Liver (tissue), 3 donors: ENCODE data around the gene DNAJC11.

Experiments
- ATF3 ChIP-seq: IDR thresholded peaks from 2 replicates; pipeline ENCODE4 v1.6.1; 2016; ENCODE audit warnings: antibody characterized with exemption
- CTCF ChIP-seq: fragments of 150-350 bp; IDR thresholded peaks from 2 replicates; pipeline ENCODE4 v1.5.1; 2017; ENCODE audit warnings: improper control_type of control experiment, low read depth, low read length; ENCODE audit not compliant: missing input control
- FOXA2 ChIP-seq: IDR thresholded peaks from 2 replicates; pipeline ENCODE4 v1.6.1; 2016; ENCODE audit warnings: antibody characterized with exemption
- HNF4A ChIP-seq, 2 donors: conservative IDR thresholded peaks; 2 replicates each; pipeline ENCODE4 v1.6.1; 2016; ENCODE audit warnings: antibody characterized with exemption in 2 of 2, mild to moderate bottlenecking in 2 of 2
- HNF4G ChIP-seq: IDR thresholded peaks from 2 replicates; pipeline ENCODE4 v1.6.1; 2016; ENCODE audit warnings: antibody characterized with exemption
- JUND ChIP-seq, 2 donors: IDR thresholded peaks; 2 replicates each; pipeline ENCODE4 v1.6.1; 2016; ENCODE audit warnings: antibody characterized with exemption in 2 of 2
- RAD21 ChIP-seq, 2 donors: IDR thresholded peaks; 2 replicates each; pipeline ENCODE4 v1.6.1; 2016; ENCODE audit warnings: antibody characterized with exemption in 2 of 2, mild to moderate bottlenecking in 2 of 2
- REST ChIP-seq: IDR thresholded peaks from 2 replicates; pipeline ENCODE4 v1.6.1; 2016; ENCODE audit warnings: antibody characterized with exemption, mild to moderate bottlenecking
- RXRA ChIP-seq, 2 donors: IDR thresholded peaks; 2 replicates each; pipeline ENCODE4 v1.6.1; 2017 to 2018; ENCODE audit warnings: antibody characterized with exemption in 2 of 2, mild to moderate bottlenecking in 1 of 2
- SP1 ChIP-seq: IDR thresholded peaks from 2 replicates; pipeline ENCODE4 v1.6.1; 2018; ENCODE audit warnings: antibody characterized with exemption, mild to moderate bottlenecking
- TAF1 ChIP-seq: conservative IDR thresholded peaks from 2 replicates; pipeline ENCODE4 v1.6.1; 2016; ENCODE audit warnings: antibody characterized with exemption, mild to moderate bottlenecking
- ZBTB33 ChIP-seq: IDR thresholded peaks from 2 replicates; pipeline ENCODE4 v1.6.1; 2016; ENCODE audit warnings: antibody characterized with exemption
- donor health status: healthy.
- donor health status: healthy.

- no peak for TF ChIP-seq CTCF
- no peak for TF ChIP-seq RXRA (IDR thresholded peaks at IDR 0.05)
- TF ChIP-seq REST, result no peak
- TF ChIP-seq HNF4G, result no peak
- no peak for TF ChIP-seq SP1
- TF ChIP-seq FOXA2, result no peak
- no peak for TF ChIP-seq ZBTB33
- no peak for TF ChIP-seq ATF3
- TF ChIP-seq JUND (IDR thresholded peaks at IDR 0.05), result no peak
- no peak for TF ChIP-seq HNF4A (conservative IDR thresholded peaks at IDR 0.05)
- TF ChIP-seq RAD21 (IDR thresholded peaks at IDR 0.05), result no peak
- no peak for TF ChIP-seq TAF1
These were observed 7.4 kb downstream of the DNAJC11 start for GRCh38 chr1:6694121-6694713.
